ENCODE measurements around the gene MME.

Gene MME

GRCh38 chr3:155219106-155219505 lies 139.0 kb downstream of the MME start:
- H3K27ac ChIP-seq (ENCODE audit: insufficient read depth, low read length, poor library complexity, severe bottlenecking), result no peak overlapping the region
- no peaks in the 10 kb centered on the region for H3K9me3 ChIP-seq (ENCODE audit: control insufficient read depth, low read length)
- H3K36me3 ChIP-seq (ENCODE audit: control insufficient read depth, insufficient read depth, low read length), result no peaks in the 10 kb centered on the region
- DNase-seq, result no peak
- no peaks in the 10 kb centered on the region for H3K4me1 ChIP-seq (ENCODE audit: control insufficient read depth, insufficient read depth, low read length, poor library complexity, severe bottlenecking)
- no peaks in the 10 kb centered on the region for H3K27me3 ChIP-seq (replicated peaks; ENCODE audit: control insufficient read depth, insufficient read depth, low read length, poor library complexity, severe bottlenecking)
- no peak overlapping the region for H3K4me3 ChIP-seq (ENCODE audit: insufficient read depth, low read depth, low read length, poor library complexity, severe bottlenecking)

GRCh38 chr3:155225417-155225816 lies 145.3 kb downstream of the MME start:
- no peak for DNase-seq
- H3K27me3 ChIP-seq (replicated peaks; ENCODE audit: control insufficient read depth, insufficient read depth, low read length, poor library complexity, severe bottlenecking), result no peaks in the 10 kb centered on the region
- H3K4me3 ChIP-seq (ENCODE audit: insufficient read depth, low read depth, low read length, poor library complexity, severe bottlenecking), result no peak overlapping the region
- H3K27ac ChIP-seq (ENCODE audit: insufficient read depth, low read length, poor library complexity, severe bottlenecking), result no peak overlapping the region
- no peaks in the 10 kb centered on the region for H3K4me1 ChIP-seq (ENCODE audit: control insufficient read depth, insufficient read depth, low read length, poor library complexity, severe bottlenecking)
- H3K36me3 ChIP-seq (ENCODE audit: control insufficient read depth, insufficient read depth, low read length), result no peaks in the 10 kb centered on the region
- H3K9me3 ChIP-seq (ENCODE audit: control insufficient read depth, low read length), result no peaks in the 10 kb centered on the region

GRCh38 chr3:155227141-155227540 lies 147.0 kb downstream of the MME start:
- no peak overlapping the region for H3K27ac ChIP-seq (ENCODE audit: insufficient read depth, low read length, poor library complexity, severe bottlenecking)
- H3K36me3 ChIP-seq (ENCODE audit: control insufficient read depth, insufficient read depth, low read length), result no peaks in the 10 kb centered on the region
- H3K27me3 ChIP-seq (replicated peaks; ENCODE audit: control insufficient read depth, insufficient read depth, low read length, poor library complexity, severe bottlenecking), result no peaks in the 10 kb centered on the region
- H3K4me3 ChIP-seq (ENCODE audit: insufficient read depth, low read depth, low read length, poor library complexity, severe bottlenecking), result no peak overlapping the region
- H3K4me1 ChIP-seq (ENCODE audit: control insufficient read depth, insufficient read depth, low read length, poor library complexity, severe bottlenecking), result no peaks in the 10 kb centered on the region
- DNase-seq, result no peak
- H3K9me3 ChIP-seq (ENCODE audit: control insufficient read depth, low read length), result no peaks in the 10 kb centered on the region

- Histone ChIP-seq H3K4me3 (ENCODE audit: insufficient read depth, low read depth, low read length, poor library complexity, severe bottlenecking) (no peak overlapping the region), H3K9me3 (ENCODE audit: control insufficient read depth, low read length) (no peaks in the 10 kb centered on the region), H3K27me3 (replicated peaks; ENCODE audit: control insufficient read depth, insufficient read depth, low read length, poor library complexity, severe bottlenecking) (no peaks in the 10 kb centered on the region), H3K27ac (ENCODE audit: insufficient read depth, low read length, poor library complexity, severe bottlenecking) (no peak overlapping the region), H3K4me1 (ENCODE audit: control insufficient read depth, insufficient read depth, low read length, poor library complexity, severe bottlenecking) (no peaks in the 10 kb centered on the region), H3K36me3 (ENCODE audit: control insufficient read depth, insufficient read depth, low read length) (no peaks in the 10 kb centered on the region)
- DNase-seq, result no peak
Measured at GRCh38 chr3:155228676-155229075, 148.6 kb downstream of the MME start.

GRCh38 chr3:155229086-155229485 lies 149.0 kb downstream of the MME start:
- Histone ChIP-seq H3K27ac (ENCODE audit: insufficient read depth, low read length, poor library complexity, severe bottlenecking) (no peak overlapping the region), H3K27me3 (replicated peaks; ENCODE audit: control insufficient read depth, insufficient read depth, low read length, poor library complexity, severe bottlenecking) (no peaks in the 10 kb centered on the region), H3K4me1 (ENCODE audit: control insufficient read depth, insufficient read depth, low read length, poor library complexity, severe bottlenecking) (no peaks in the 10 kb centered on the region), H3K9me3 (ENCODE audit: control insufficient read depth, low read length) (no peaks in the 10 kb centered on the region), H3K36me3 (ENCODE audit: control insufficient read depth, insufficient read depth, low read length) (no peaks in the 10 kb centered on the region), H3K4me3 (ENCODE audit: insufficient read depth, low read depth, low read length, poor library complexity, severe bottlenecking) (no peak overlapping the region)
- no peak for DNase-seq

- Histone ChIP-seq H3K36me3 (ENCODE audit: control insufficient read depth, insufficient read depth, low read length) (no peaks in the 10 kb centered on the region), H3K9me3 (ENCODE audit: control insufficient read depth, low read length) (no peaks in the 10 kb centered on the region)
Measured at GRCh38 chr3:155230382-155230781, 150.3 kb downstream of the MME start.

GRCh38 chr3:155231792-155232191 lies 151.7 kb downstream of the MME start:
- Histone ChIP-seq H3K27me3 (replicated peaks; ENCODE audit: control insufficient read depth, insufficient read depth, low read length, poor library complexity, severe bottlenecking) (no peaks in the 10 kb centered on the region), H3K27ac (ENCODE audit: insufficient read depth, low read length, poor library complexity, severe bottlenecking) (no peak overlapping the region), H3K4me1 (ENCODE audit: control insufficient read depth, insufficient read depth, low read length, poor library complexity, severe bottlenecking) (no peaks in the 10 kb centered on the region), H3K9me3 (ENCODE audit: control insufficient read depth, low read length) (no peaks in the 10 kb centered on the region), H3K36me3 (ENCODE audit: control insufficient read depth, insufficient read depth, low read length) (no peaks in the 10 kb centered on the region), H3K4me3 (ENCODE audit: insufficient read depth, low read depth, low read length, poor library complexity, severe bottlenecking) (no peak overlapping the region)
- DNase-seq, result no peak

More at GRCh38 chr3:155230382-155230781, 150.3 kb downstream of the MME start:
- no peak for DNase-seq
- Histone ChIP-seq H3K27me3 (replicated peaks; ENCODE audit: control insufficient read depth, insufficient read depth, low read length, poor library complexity, severe bottlenecking) (no peaks in the 10 kb centered on the region), H3K4me3 (ENCODE audit: insufficient read depth, low read depth, low read length, poor library complexity, severe bottlenecking) (no peak overlapping the region), H3K27ac (ENCODE audit: insufficient read depth, low read length, poor library complexity, severe bottlenecking) (no peak overlapping the region), H3K4me1 (ENCODE audit: control insufficient read depth, insufficient read depth, low read length, poor library complexity, severe bottlenecking) (no peaks in the 10 kb centered on the region)

GRCh38 chr3:155232605-155233004 lies 152.5 kb downstream of the MME start:
- H3K4me3 ChIP-seq (ENCODE audit: insufficient read depth, low read depth, low read length, poor library complexity, severe bottlenecking), result no peak overlapping the region
- no peaks in the 10 kb centered on the region for H3K27me3 ChIP-seq (replicated peaks; ENCODE audit: control insufficient read depth, insufficient read depth, low read length, poor library complexity, severe bottlenecking)
- H3K4me1 ChIP-seq (ENCODE audit: control insufficient read depth, insufficient read depth, low read length, poor library complexity, severe bottlenecking), result no peaks in the 10 kb centered on the region
- DNase-seq, result no peak
- no peaks in the 10 kb centered on the region for H3K36me3 ChIP-seq (ENCODE audit: control insufficient read depth, insufficient read depth, low read length)
- H3K27ac ChIP-seq (ENCODE audit: insufficient read depth, low read length, poor library complexity, severe bottlenecking), result no peak overlapping the region
- H3K9me3 ChIP-seq (ENCODE audit: control insufficient read depth, low read length), result no peaks in the 10 kb centered on the region

GRCh38 chr3:155233213-155233612 lies 153.1 kb downstream of the MME start:
- no peaks in the 10 kb centered on the region for H3K4me1 ChIP-seq (ENCODE audit: control insufficient read depth, insufficient read depth, low read length, poor library complexity, severe bottlenecking)
- H3K27me3 ChIP-seq (replicated peaks; ENCODE audit: control insufficient read depth, insufficient read depth, low read length, poor library complexity, severe bottlenecking), result no peaks in the 10 kb centered on the region
- H3K9me3 ChIP-seq (ENCODE audit: control insufficient read depth, low read length), result no peaks in the 10 kb centered on the region
- no peaks in the 10 kb centered on the region for H3K36me3 ChIP-seq (ENCODE audit: control insufficient read depth, insufficient read depth, low read length)
- DNase-seq, result no peak
- H3K27ac ChIP-seq (ENCODE audit: insufficient read depth, low read length, poor library complexity, severe bottlenecking), result no peak overlapping the region
- H3K4me3 ChIP-seq (ENCODE audit: insufficient read depth, low read depth, low read length, poor library complexity, severe bottlenecking), result no peak overlapping the region

All from effector memory CD4-positive, alpha-beta T cell (primary cell).